Measurements from ENCODE around the gene CCDC88B.

Gene CCDC88B

DNA sequence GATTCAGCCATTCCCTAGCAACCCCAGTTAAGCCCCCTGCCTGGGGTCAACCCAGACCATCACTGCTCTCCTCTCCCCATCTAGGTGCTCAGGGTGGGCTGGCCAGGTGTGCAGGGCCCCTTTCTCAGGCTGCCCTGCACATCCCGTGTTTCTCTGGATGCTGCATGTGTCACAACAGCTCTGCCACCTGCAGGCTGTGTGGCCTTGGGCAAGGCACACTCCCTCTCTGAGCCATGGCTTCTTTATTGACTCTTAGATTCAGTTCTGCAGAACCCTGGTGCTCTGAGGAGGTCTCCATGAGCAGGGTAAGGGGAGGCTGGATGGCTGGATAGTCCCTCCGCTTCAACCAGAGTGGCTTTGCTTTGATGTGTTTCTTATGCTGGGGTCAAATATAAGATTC is 43.6 kb downstream of the CCDC88B start:
- H3K36me3 Mint-ChIP-seq (ENCODE audit: low read depth), result no peaks in the 10 kb centered on the region
- H3K9me3 Mint-ChIP-seq, result no peaks in the 10 kb centered on the region
- peaks cover 27% of the 10 kb centered on the region for H3K27me3 Mint-ChIP-seq (ENCODE audit: low read depth)
- H3K27ac Mint-ChIP-seq, result no peak overlapping the region
- TF ChIP-seq, protein P1, sequence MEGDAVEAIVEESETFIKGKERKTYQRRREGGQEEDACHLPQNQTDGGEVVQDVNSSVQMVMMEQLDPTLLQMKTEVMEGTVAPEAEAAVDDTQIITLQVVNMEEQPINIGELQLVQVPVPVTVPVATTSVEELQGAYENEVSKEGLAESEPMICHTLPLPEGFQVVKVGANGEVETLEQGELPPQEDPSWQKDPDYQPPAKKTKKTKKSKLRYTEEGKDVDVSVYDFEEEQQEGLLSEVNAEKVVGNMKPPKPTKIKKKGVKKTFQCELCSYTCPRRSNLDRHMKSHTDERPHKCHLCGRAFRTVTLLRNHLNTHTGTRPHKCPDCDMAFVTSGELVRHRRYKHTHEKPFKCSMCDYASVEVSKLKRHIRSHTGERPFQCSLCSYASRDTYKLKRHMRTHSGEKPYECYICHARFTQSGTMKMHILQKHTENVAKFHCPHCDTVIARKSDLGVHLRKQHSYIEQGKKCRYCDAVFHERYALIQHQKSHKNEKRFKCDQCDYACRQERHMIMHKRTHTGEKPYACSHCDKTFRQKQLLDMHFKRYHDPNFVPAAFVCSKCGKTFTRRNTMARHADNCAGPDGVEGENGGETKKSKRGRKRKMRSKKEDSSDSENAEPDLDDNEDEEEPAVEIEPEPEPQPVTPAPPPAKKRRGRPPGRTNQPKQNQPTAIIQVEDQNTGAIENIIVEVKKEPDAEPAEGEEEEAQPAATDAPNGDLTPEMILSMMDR (IDR thresholded peaks at IDR 0.05; ENCODE audit: unreplicated experiment in 3 of 3), result no peak
- H3K4me1 Mint-ChIP-seq, result peaks cover 5% of the 10 kb centered on the region
- H3K4me3 Mint-ChIP-seq, result no peak overlapping the region

DNA sequence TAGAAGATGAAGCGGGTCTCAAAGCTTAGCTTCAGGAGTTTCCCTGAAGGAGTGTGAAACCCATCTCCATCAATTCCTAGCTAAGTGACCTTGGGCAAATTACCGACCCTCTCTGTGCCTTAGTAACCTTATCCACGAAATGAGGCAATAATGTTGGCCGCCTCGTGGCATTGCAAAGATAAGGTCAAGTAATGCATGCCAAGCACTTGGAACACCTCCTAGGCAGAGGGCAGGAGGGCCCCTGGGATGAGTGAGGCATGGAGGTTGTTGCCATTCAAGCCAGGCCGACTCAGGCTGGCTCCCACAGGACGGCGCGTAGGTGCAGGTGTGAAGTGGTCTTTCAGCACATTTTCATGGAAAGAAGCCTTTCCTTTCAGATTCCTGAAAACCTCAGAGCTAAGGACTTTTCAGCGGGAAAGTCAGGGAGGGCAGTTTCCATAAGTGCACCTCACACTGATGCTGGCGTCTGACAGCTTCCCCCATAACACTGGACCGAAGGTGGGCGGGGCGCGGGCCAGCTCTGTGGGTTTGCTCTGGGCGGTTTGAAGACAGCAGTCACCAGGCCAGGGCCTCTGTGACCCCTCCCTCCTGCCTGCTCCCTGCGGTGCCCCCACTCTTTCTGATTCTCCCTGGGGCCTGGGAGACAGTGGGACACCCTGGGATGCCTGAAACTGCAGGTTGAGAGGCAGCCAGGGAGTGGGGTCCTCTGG is 44.2 kb downstream of the CCDC88B start:
- Mint-ChIP-seq H3K4me3 (no peak overlapping the region), H3K36me3 (ENCODE audit: low read depth) (no peaks in the 10 kb centered on the region), H3K27me3 (ENCODE audit: low read depth) (peaks cover 29% of the 10 kb centered on the region), H3K9me3 (no peaks in the 10 kb centered on the region), H3K27ac (no peak overlapping the region), H3K4me1 (peaks cover 5% of the 10 kb centered on the region)
- TF ChIP-seq, protein P1 (IDR thresholded peaks at IDR 0.05; ENCODE audit: unreplicated experiment in 3 of 3), result no peak

DNA sequence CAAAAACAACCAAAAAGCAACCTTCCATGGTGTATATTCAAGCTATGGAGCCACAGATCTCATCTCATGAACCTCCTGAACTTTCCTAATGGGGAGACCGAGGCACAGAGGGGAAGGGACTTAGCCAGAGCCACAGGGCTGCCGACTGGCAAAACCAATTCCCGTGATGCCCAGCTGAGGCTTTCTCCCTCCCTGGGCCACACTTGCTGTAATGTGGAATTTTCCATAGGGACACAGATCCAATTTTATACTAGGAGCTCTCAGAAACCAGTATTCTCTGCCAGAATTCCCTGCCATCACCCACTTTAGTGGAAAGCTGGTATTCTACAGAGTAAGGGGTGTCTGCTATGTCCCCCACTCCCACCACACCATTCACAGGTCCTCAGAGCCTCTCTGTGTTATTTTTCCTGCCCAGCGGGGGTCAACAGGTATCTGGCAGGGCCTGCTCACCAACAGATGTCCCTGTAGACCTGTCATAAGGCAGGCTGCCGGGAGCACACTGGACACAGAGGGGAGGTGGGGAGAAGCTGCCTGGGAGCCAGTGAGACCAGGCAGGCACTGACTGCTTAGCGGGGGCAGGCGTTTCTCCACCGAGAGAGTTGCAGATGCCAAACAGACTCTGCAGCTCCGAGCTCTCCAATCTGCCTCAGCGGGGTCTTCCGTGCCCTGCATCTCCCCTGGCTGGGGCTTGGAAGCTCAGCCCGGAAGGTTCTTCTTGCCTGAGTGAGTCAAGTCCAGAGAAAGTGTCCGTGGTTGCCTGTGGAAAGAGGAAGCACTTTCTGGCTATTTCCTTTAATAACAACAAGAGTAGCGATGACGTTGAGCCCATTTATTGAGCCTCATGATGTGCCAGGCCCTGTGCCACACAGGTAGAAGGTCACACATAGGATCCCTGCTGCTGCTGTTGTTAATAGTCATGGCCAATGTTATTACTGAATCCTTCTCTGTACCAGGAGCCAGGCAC is 45.3 kb downstream of the CCDC88B start:
- Mint-ChIP-seq H3K4me3 (no peak overlapping the region), H3K27ac (no peak overlapping the region), H3K36me3 (ENCODE audit: low read depth) (no peaks in the 10 kb centered on the region), H3K9me3 (no peaks in the 10 kb centered on the region), H3K4me1 (peaks cover 5% of the 10 kb centered on the region), H3K27me3 (ENCODE audit: low read depth) (peaks cover 35% of the 10 kb centered on the region)
- TF ChIP-seq, protein P1 (IDR thresholded peaks at IDR 0.05; ENCODE audit: unreplicated experiment in 3 of 3), result no peak

DNA sequence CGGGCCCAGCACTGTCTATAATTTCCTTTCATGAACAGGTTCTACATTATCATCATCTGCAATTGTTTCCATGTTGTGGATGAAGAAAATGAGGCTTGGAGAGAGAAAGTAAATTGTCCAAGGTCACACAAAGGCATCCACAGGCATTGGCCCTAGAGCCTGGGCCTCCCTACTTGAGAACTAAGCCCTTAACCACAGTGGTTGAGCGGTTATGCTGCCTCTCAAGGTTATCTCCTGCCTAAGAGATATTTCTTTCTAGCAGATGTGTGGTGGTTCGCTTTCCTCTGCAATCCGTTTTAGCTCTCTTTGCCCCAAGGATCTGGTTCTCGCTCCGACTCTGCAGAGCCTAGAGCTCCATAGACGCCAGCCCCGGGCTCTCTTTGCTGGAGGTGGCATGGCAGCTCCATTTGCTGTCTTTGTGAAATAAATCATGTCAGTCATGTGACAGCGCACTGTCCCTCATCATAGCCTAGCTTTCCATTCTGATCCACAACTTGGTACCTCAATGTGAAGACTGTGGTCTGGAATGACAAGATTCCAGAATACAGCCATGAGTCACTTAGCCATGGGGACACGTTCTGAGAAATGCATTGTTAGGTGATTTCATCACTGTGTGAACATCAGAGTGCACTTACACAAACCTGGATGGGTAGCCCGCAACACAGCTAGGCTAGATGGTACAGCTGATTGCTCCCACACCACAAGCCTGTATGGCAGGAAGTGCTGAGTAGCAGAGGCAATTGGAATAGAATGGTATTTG is 46.1 kb downstream of the CCDC88B start:
- TF ChIP-seq, protein P1 (IDR thresholded peaks at IDR 0.05; ENCODE audit: unreplicated experiment in 3 of 3), result no peak
- Mint-ChIP-seq H3K27me3 (ENCODE audit: low read depth) (peaks cover 41% of the 10 kb centered on the region), H3K4me1 (peaks cover 5% of the 10 kb centered on the region), H3K9me3 (no peaks in the 10 kb centered on the region), H3K4me3 (no peak overlapping the region), H3K36me3 (ENCODE audit: low read depth) (no peaks in the 10 kb centered on the region), H3K27ac (no peak overlapping the region)

DNA sequence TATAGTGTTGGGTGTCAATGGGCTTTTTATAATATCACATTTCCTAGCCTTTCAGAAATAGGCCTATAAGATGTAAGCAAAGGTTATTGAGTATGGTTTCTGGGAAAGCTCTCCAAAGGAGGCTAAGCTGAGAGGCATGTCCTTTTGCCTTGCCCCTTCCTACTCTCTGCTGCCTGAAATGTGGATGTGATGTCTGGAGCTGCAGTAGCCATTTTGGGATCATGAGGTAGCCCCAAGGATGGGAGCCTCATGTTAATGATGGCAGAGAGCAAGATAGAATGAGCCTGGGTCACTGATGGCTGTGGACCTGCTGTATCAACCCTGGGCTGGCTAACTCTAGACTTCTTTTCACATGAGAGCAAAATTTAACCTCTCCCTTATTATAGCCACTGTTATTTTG is 47.9 kb downstream of the CCDC88B start:
- H3K27me3 Mint-ChIP-seq (ENCODE audit: low read depth), result peaks cover 35% of the 10 kb centered on the region
- H3K36me3 Mint-ChIP-seq (ENCODE audit: low read depth), result no peaks in the 10 kb centered on the region
- TF ChIP-seq, protein P1 (IDR thresholded peaks at IDR 0.05; ENCODE audit: unreplicated experiment in 3 of 3), result no peak
- no peaks in the 10 kb centered on the region for H3K9me3 Mint-ChIP-seq
- H3K4me1 Mint-ChIP-seq, result no peaks in the 10 kb centered on the region
- no peak overlapping the region for H3K4me3 Mint-ChIP-seq
- no peak overlapping the region for H3K27ac Mint-ChIP-seq
